ENCODE measurements around the gene CGA. TPM values are rescaled to one million over a fixed set of nuclear protein-coding genes. Genes with fewer than 3 reads are reported as not detected.

CGA gene
- total RNA-seq, 4 donors from 2014 or later = not detected

GRCh38 chr6:87094576-87094975 is 330 bp downstream of the CGA start:
- TF ChIP-seq POLR2AphosphoS5 (IDR thresholded peaks at IDR 0.05) = no peak
- TF ChIP-seq, protein P1, sequence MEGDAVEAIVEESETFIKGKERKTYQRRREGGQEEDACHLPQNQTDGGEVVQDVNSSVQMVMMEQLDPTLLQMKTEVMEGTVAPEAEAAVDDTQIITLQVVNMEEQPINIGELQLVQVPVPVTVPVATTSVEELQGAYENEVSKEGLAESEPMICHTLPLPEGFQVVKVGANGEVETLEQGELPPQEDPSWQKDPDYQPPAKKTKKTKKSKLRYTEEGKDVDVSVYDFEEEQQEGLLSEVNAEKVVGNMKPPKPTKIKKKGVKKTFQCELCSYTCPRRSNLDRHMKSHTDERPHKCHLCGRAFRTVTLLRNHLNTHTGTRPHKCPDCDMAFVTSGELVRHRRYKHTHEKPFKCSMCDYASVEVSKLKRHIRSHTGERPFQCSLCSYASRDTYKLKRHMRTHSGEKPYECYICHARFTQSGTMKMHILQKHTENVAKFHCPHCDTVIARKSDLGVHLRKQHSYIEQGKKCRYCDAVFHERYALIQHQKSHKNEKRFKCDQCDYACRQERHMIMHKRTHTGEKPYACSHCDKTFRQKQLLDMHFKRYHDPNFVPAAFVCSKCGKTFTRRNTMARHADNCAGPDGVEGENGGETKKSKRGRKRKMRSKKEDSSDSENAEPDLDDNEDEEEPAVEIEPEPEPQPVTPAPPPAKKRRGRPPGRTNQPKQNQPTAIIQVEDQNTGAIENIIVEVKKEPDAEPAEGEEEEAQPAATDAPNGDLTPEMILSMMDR (IDR thresholded peaks at IDR 0.05) = no peak
- no peak for TF ChIP-seq POLR2A (IDR thresholded peaks at IDR 0.05; ENCODE audit: low read depth)
- no peak for TF ChIP-seq EP300 (IDR thresholded peaks at IDR 0.05)

GRCh38 chr6:87093651-87094050 is 1.3 kb downstream of the CGA start:
- Histone ChIP-seq H3K27ac (replicated peaks in 1 of 4) (no peak overlapping the region), H3K9me3 (no peaks in the 10 kb centered on the region), H3K4me1 (no peaks in the 10 kb centered on the region), H3K4me3 (no peak overlapping the region), H3K27me3 (peaks cover 0 to 8% (median 0%) of the 10 kb centered on the region in 4 donors), H3K36me3 (no peaks in the 10 kb centered on the region)
- WGBS = 54% methylated on average over 2 of the region's 2 CpGs
- intact Hi-C loops (cut with DNase I) = no loop called here
- no peak for DNase-seq (ENCODE audit: extremely low spot score)
- TF ChIP-seq POLR2AphosphoS5 (IDR thresholded peaks at IDR 0.05) (no peak), EP300 (IDR thresholded peaks at IDR 0.05) (no peak), POLR2A (IDR thresholded peaks at IDR 0.05; ENCODE audit: low read depth) (no peak)
- TF ChIP-seq, protein P1 (IDR thresholded peaks at IDR 0.05) = no peak

More at GRCh38 chr6:87094576-87094975, 330 bp downstream of the CGA start:
- intact Hi-C loops (cut with DNase I) = no loop called here
- WGBS = 44% methylated on average over 1 of the region's 1 CpG
- H3K27ac ChIP-seq (replicated peaks in 1 of 4) = no peak overlapping the region
- no peaks in the 10 kb centered on the region for H3K4me1 ChIP-seq
- peaks cover 0 to 8% (median 0%) of the 10 kb centered on the region in 4 donors for H3K27me3 ChIP-seq
- no peaks in the 10 kb centered on the region for H3K36me3 ChIP-seq
- H3K4me3 ChIP-seq = no peak overlapping the region
- no peaks in the 10 kb centered on the region for H3K9me3 ChIP-seq
- DNase-seq (ENCODE audit: extremely low spot score) = no peak

- Histone ChIP-seq H3K27ac (replicated peaks in 1 of 4) (no peak overlapping the region), H3K27me3 (peaks cover 0 to 8% (median 0%) of the 10 kb centered on the region in 4 donors), H3K4me3 (no peak overlapping the region), H3K4me1 (no peaks in the 10 kb centered on the region), H3K9me3 (no peaks in the 10 kb centered on the region), H3K36me3 (no peaks in the 10 kb centered on the region)
- no peak for DNase-seq (ENCODE audit: extremely low spot score)
- intact Hi-C loops (cut with DNase I) = no loop called here
- no peak for TF ChIP-seq POLR2A (IDR thresholded peaks at IDR 0.05; ENCODE audit: low read depth)
- TF ChIP-seq, protein P1 (IDR thresholded peaks at IDR 0.05) = no peak
- no peak for TF ChIP-seq EP300 (IDR thresholded peaks at IDR 0.05)
- TF ChIP-seq POLR2AphosphoS5 (IDR thresholded peaks at IDR 0.05) = no peak
Measured at GRCh38 chr6:87093199-87093598, 1.7 kb downstream of the CGA start.

GRCh38 chr6:87092435-87092834 is 2.5 kb downstream of the CGA start:
- TF ChIP-seq, protein P1 (IDR thresholded peaks at IDR 0.05) = no peak
- WGBS = 60% methylated on average over 3 of the region's 3 CpGs
- H3K27me3 ChIP-seq = peaks cover 0 to 8% (median 0%) of the 10 kb centered on the region in 4 donors
- no peak overlapping the region for H3K4me3 ChIP-seq
- intact Hi-C loops (cut with DNase I) = no loop called here
- no peaks in the 10 kb centered on the region for H3K36me3 ChIP-seq
- no peaks in the 10 kb centered on the region for H3K9me3 ChIP-seq
- no peaks in the 10 kb centered on the region for H3K4me1 ChIP-seq
- no peak for DNase-seq (ENCODE audit: extremely low spot score)
- no peak overlapping the region for H3K27ac ChIP-seq (replicated peaks in 1 of 4)

DNA sequence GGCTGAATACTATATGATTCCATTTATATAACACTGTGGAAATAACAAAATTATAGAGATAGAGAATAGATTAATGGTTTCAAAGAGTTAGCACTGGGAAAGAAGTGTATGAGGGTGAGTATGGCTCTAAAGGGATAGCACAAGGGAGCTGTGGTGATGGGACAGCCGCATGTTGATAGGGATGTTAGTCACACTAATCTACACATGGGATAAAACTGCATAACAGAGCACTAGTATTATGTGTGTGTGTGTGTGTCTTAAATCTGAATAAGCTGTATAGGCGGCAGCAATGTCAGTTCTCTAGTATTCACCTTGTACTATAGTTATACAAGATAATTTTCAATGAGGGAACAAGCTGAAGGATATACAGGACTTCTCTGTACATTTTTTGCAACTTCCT is 5.8 kb downstream of the CGA start:
- Histone ChIP-seq H3K4me3 (no peak overlapping the region), H3K9me3 (no peaks in the 10 kb centered on the region), H3K27ac (replicated peaks in 1 of 4) (no peak overlapping the region), H3K36me3 (no peaks in the 10 kb centered on the region), H3K4me1 (no peaks in the 10 kb centered on the region), H3K27me3 (no peaks in the 10 kb centered on the region)
- TF ChIP-seq, protein P1 (IDR thresholded peaks at IDR 0.05) = no peak
- TF ChIP-seq POLR2A (IDR thresholded peaks at IDR 0.05; ENCODE audit: low read depth) (no peak), POLR2AphosphoS5 (IDR thresholded peaks at IDR 0.05) (no peak), EP300 (IDR thresholded peaks at IDR 0.05) (no peak)
- DNase-seq (ENCODE audit: extremely low spot score) = no peak
- 82% methylated on average over 2 of the region's 2 CpGs for WGBS
- intact Hi-C loops (cut with DNase I) = no loop called here
